GM23338 (cell line): ENCODE measurements around the gene MAD1L1. TPM values are rescaled to one million over a fixed set of nuclear protein-coding genes. Genes with fewer than 3 reads are reported as not detected.

Source experiments
- ATAC-seq: fragments of 200-7000 bp; cut with Tn5 transposase; 3 replicates; pipeline ENCODE4 v1.9.1; 2020
- DNase-seq: peaks from one replicate; pipeline ENCODE4 v3.0.0-alpha.2; 2015; ENCODE audit warnings: low spot score
- H2AFZ ChIP-seq: fragments of 200-600 bp; sonication (generic); 2 replicates; pipeline ENCODE4 v1.8.0; 2016; ENCODE audit warnings: antibody characterized with exemption, mild to moderate bottlenecking, moderate library complexity
- H3F3A ChIP-seq: fragments of 200-600 bp; sonication (generic); replicated peaks from 2 replicates; pipeline ENCODE4 v1.8.0; 2017; ENCODE audit warnings: antibody characterized with exemption, mixed run types, low read depth
- H3K27ac ChIP-seq: fragments of 200-600 bp; sonication (generic); 2 replicates; pipeline ENCODE4 v1.6.1; 2016; ENCODE audit warnings: low read depth
- H3K27me3 ChIP-seq: fragments of 200-600 bp; sonication (generic); 2 replicates; pipeline ENCODE4 v1.8.0; 2016; ENCODE audit warnings: mild to moderate bottlenecking, mixed run types, moderate library complexity; ENCODE audit not compliant: insufficient read depth
- H3K36me3 ChIP-seq: fragments of 200-600 bp; sonication (generic); 2 replicates; pipeline ENCODE4 v1.8.0; 2016; ENCODE audit warnings: mild to moderate bottlenecking; ENCODE audit not compliant: insufficient read depth
- H3K4me1 ChIP-seq: fragments of 200-600 bp; sonication (generic); 2 replicates; pipeline ENCODE4 v1.8.0; 2016; ENCODE audit warnings: mild to moderate bottlenecking, moderate library complexity; ENCODE audit not compliant: insufficient read depth
- H3K4me2 ChIP-seq: fragments of 200-600 bp; sonication (generic); 2 replicates; pipeline ENCODE4 v1.7.1; 2017; ENCODE audit warnings: mixed run types
- H3K4me3 ChIP-seq: fragments of 200-600 bp; sonication (generic); 2 replicates; pipeline ENCODE4 v1.6.1; 2016; ENCODE audit warnings: mixed run types
- H3K79me2 ChIP-seq: fragments of 200-600 bp; sonication (generic); replicated peaks from 2 replicates; pipeline ENCODE4 v1.8.0; 2017; ENCODE audit warnings: mild to moderate bottlenecking; ENCODE audit not compliant: insufficient read depth
- H3K9me2 ChIP-seq: fragments of 200-600 bp; sonication (generic); 2 replicates; pipeline ENCODE4 v1.8.0; 2017; ENCODE audit not compliant: insufficient read depth
- H4K20me1 ChIP-seq: fragments of 200-600 bp; sonication (generic); replicated peaks from 2 replicates; pipeline ENCODE4 v1.8.0; 2017; ENCODE audit warnings: mild to moderate bottlenecking; ENCODE audit not compliant: insufficient read depth
- H3K27ac Mint-ChIP-seq: 2 replicates; pipeline ENCODE4 v1.8.0; 2020; ENCODE audit warnings: inconsistent platforms, mild to moderate bottlenecking, moderate library complexity, mixed read lengths
- H3K27me3 Mint-ChIP-seq: 3 replicates; pipeline ENCODE4 v1.8.0; 2022; ENCODE audit warnings: low read depth, mild to moderate bottlenecking, moderate library complexity, mixed read lengths, inconsistent platforms; ENCODE audit not compliant: insufficient read depth, poor library complexity
- H3K36me3 Mint-ChIP-seq: 3 replicates; pipeline ENCODE4 v1.8.0; 2021; ENCODE audit warnings: low read depth, mild to moderate bottlenecking, inconsistent platforms, moderate library complexity, mixed read lengths
- H3K4me1 Mint-ChIP-seq: 3 replicates; pipeline ENCODE4 v1.8.0; 2020; ENCODE audit warnings: mild to moderate bottlenecking, inconsistent platforms, mixed read lengths
- H3K4me3 Mint-ChIP-seq: 3 replicates; pipeline ENCODE4 v1.8.0; 2021; ENCODE audit warnings: moderate library complexity, mild to moderate bottlenecking, inconsistent platforms, mixed read lengths
- H3K9me3 Mint-ChIP-seq: 3 replicates; pipeline ENCODE4 v1.8.0; 2020; ENCODE audit warnings: moderate library complexity, mild to moderate bottlenecking, inconsistent platforms, mixed read lengths
- CTCF ChIP-seq, 2 experiments: fragments of 200-600 bp in 1 of 2; sonication (generic) in 1 of 2; conservative IDR thresholded peaks; 2 replicates each; pipeline versions ENCODE4 v1.5.1 to v1.6.1; 2016 to 2017; ENCODE audit warnings: antibody characterized with exemption in 2 of 2, low read depth in 2 of 2, mild to moderate bottlenecking in 2 of 2, moderate library complexity in 1 of 2
- JUNB ChIP-seq: IDR thresholded peaks from one replicate; pipeline ENCODE4 v1.6.1; 2016; ENCODE audit warnings: antibody characterized with exemption; ENCODE audit not compliant: unreplicated experiment
- ZNF114 ChIP-seq: fragments of 250-450 bp; sonication (Bioruptor Pico); IDR thresholded peaks from 2 replicates; pipeline ENCODE4 v1.5.0; 2020; ENCODE audit warnings: mild to moderate bottlenecking, moderate library complexity
- polyA plus RNA-seq: library from polyadenylated mRNA; unstranded; fragments of >200 nt; fragmentation: Nextera tagmentation; extraction: Ambion mirVana; gene quantifications from 2 replicates; pipeline ENCODE4 v1.2.1, GENCODE V29; 2016
- total RNA-seq: library from RNA; depleted of rRNA; stranded (reverse); fragments of >200 nt; shearing (Covaris generic); gene quantifications from 2 replicates; pipeline ENCODE4 v1.2.3, GENCODE V29; 2014
- TF ChIP-seq, protein P1 (sequence below): fragments of 250-450 bp; sonication (Bioruptor Pico); IDR thresholded peaks from 2 replicates; pipeline ENCODE4 v1.5.0; 2020; ENCODE audit warnings: mild to moderate bottlenecking, moderate library complexity
- TF ChIP-seq, protein P2 (sequence below): IDR thresholded peaks from one replicate; pipeline ENCODE4 v1.6.1; 2018; ENCODE audit warnings: antibody characterized with exemption; ENCODE audit not compliant: unreplicated experiment

Gene MAD1L1
- total and polyA plus RNA-seq, 2 experiments from 2014 or later: 40.3 to 59.3 TPM

DNA sequence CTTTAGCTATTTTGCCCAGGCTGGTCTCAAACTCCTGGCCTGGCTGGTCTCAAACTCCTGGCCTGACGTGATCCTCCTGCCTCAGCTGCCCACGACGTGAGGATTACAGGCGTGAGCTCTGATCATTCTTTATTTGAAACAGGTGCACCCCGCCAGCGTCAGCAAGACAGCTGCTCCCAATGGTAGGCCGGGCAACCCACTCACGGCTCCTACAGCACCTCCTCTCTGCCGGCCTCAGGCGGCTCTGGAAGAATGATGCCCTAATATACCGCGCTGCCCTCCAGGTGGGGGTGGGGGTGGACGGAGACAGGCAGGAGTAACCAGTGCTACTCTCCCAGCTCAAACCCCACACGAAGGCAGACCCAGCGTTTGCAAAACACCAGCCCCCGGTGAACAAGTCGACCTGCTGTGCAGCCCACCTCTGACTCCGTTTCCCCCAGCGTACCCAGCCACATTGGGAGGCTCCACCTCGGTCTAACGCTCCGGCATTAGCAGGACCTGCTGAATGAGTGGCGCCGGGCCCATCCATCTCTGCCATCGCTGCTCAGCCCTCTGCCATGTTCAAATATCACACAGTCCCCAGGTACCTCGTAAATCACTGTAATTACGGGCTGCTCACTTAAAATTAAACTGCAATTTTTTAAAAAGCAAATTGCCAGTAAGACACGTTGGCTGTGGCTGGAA lies 414.0 kb downstream of the MAD1L1 start:
- no peak overlapping the region for H3K27ac ChIP-seq
- no peak overlapping the region for H3K4me3 ChIP-seq
- H2AFZ ChIP-seq: no peak overlapping the region
- ATAC-seq: peak; percentile 15
- no peaks in the 10 kb centered on the region for H3K27me3 ChIP-seq
- no peaks in the 10 kb centered on the region for H4K20me1 ChIP-seq
- H3K4me3 Mint-ChIP-seq: no peak overlapping the region
- no peaks in the 10 kb centered on the region for H3F3A ChIP-seq
- H3K36me3 Mint-ChIP-seq: no peaks in the 10 kb centered on the region
- no peak for DNase-seq
- H3K36me3 ChIP-seq: no peaks in the 10 kb centered on the region
- peaks cover 12% of the 10 kb centered on the region; the same call in 2 of the 3 replicates for H3K4me1 Mint-ChIP-seq
- H3K4me1 ChIP-seq: no peaks in the 10 kb centered on the region
- TF ChIP-seq CTCF (conservative IDR thresholded peaks at IDR 0.05; ENCODE audit: low read depth in 2 of 2) (no peak), ZNF114 (CRISPR knock-in tag) (no peak), JUNB (no peak)
- TF ChIP-seq, protein P1, sequence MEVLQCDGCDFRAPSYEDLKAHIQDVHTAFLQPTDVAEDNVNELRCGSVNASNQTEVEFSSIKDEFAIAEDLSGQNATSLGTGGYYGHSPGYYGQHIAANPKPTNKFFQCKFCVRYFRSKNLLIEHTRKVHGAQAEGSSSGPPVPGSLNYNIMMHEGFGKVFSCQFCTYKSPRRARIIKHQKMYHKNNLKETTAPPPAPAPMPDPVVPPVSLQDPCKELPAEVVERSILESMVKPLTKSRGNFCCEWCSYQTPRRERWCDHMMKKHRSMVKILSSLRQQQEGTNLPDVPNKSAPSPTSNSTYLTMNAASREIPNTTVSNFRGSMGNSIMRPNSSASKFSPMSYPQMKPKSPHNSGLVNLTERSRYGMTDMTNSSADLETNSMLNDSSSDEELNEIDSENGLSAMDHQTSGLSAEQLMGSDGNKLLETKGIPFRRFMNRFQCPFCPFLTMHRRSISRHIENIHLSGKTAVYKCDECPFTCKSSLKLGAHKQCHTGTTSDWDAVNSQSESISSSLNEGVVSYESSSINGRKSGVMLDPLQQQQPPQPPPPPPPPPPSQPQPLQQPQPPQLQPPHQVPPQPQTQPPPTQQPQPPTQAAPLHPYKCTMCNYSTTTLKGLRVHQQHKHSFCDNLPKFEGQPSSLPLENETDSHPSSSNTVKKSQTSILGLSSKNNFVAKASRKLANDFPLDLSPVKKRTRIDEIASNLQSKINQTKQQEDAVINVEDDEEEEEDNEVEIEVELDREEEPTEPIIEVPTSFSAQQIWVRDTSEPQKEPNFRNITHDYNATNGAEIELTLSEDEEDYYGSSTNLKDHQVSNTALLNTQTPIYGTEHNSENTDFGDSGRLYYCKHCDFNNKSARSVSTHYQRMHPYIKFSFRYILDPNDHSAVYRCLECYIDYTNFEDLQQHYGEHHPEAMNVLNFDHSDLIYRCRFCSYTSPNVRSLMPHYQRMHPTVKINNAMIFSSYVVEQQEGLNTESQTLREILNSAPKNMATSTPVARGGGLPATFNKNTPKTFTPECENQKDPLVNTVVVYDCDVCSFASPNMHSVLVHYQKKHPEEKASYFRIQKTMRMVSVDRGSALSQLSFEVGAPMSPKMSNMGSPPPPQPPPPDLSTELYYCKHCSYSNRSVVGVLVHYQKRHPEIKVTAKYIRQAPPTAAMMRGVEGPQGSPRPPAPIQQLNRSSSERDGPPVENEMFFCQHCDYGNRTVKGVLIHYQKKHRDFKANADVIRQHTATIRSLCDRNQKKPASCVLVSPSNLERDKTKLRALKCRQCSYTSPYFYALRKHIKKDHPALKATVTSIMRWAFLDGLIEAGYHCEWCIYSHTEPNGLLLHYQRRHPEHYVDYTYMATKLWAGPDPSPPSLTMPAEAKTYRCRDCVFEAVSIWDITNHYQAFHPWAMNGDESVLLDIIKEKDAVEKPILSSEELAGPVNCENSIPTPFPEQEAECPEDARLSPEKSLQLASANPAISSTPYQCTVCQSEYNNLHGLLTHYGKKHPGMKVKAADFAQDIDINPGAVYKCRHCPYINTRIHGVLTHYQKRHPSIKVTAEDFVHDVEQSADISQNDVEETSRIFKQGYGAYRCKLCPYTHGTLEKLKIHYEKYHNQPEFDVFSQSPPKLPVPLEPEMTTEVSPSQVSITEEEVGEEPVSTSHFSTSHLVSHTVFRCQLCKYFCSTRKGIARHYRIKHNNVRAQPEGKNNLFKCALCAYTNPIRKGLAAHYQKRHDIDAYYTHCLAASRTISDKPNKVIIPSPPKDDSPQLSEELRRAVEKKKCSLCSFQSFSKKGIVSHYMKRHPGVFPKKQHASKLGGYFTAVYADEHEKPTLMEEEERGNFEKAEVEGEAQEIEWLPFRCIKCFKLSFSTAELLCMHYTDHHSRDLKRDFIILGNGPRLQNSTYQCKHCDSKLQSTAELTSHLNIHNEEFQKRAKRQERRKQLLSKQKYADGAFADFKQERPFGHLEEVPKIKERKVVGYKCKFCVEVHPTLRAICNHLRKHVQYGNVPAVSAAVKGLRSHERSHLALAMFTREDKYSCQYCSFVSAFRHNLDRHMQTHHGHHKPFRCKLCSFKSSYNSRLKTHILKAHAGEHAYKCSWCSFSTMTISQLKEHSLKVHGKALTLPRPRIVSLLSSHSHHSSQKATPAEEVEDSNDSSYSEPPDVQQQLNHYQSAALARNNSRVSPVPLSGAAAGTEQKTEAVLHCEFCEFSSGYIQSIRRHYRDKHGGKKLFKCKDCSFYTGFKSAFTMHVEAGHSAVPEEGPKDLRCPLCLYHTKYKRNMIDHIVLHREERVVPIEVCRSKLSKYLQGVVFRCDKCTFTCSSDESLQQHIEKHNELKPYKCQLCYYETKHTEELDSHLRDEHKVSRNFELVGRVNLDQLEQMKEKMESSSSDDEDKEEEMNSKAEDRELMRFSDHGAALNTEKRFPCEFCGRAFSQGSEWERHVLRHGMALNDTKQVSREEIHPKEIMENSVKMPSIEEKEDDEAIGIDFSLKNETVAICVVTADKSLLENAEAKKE (CRISPR knock-in tag): no peak
- TF ChIP-seq, protein P2, sequence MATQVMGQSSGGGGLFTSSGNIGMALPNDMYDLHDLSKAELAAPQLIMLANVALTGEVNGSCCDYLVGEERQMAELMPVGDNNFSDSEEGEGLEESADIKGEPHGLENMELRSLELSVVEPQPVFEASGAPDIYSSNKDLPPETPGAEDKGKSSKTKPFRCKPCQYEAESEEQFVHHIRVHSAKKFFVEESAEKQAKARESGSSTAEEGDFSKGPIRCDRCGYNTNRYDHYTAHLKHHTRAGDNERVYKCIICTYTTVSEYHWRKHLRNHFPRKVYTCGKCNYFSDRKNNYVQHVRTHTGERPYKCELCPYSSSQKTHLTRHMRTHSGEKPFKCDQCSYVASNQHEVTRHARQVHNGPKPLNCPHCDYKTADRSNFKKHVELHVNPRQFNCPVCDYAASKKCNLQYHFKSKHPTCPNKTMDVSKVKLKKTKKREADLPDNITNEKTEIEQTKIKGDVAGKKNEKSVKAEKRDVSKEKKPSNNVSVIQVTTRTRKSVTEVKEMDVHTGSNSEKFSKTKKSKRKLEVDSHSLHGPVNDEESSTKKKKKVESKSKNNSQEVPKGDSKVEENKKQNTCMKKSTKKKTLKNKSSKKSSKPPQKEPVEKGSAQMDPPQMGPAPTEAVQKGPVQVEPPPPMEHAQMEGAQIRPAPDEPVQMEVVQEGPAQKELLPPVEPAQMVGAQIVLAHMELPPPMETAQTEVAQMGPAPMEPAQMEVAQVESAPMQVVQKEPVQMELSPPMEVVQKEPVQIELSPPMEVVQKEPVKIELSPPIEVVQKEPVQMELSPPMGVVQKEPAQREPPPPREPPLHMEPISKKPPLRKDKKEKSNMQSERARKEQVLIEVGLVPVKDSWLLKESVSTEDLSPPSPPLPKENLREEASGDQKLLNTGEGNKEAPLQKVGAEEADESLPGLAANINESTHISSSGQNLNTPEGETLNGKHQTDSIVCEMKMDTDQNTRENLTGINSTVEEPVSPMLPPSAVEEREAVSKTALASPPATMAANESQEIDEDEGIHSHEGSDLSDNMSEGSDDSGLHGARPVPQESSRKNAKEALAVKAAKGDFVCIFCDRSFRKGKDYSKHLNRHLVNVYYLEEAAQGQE: no peak
- H3K4me2 ChIP-seq: no peak overlapping the region
- H3K9me3 Mint-ChIP-seq: no peaks in the 10 kb centered on the region
- H3K9me2 ChIP-seq: no peaks in the 10 kb centered on the region
- peak overlapping the region; percentile 61 for H3K27ac Mint-ChIP-seq
- H3K27me3 Mint-ChIP-seq: peaks cover 11% of the 10 kb centered on the region
- H3K79me2 ChIP-seq: no peaks in the 10 kb centered on the region
